AG04449 (cell line): ENCODE data around the gene SENP3.
"Not testable (repeated sequence)": the region's sequence is repeated elsewhere in the genome, so short reads cannot be mapped to it uniquely, and the experiment has no call there.

Source experiments
- CTCF ChIA-PET: fragments of 350-600 bp; formaldehyde crosslinking; extraction: SDS; loops from one replicate; lab custom pipeline; 2021; ENCODE audit warnings: antibody characterized with exemption; lab: Yijun Ruan, JAX
- POLR2A ChIA-PET: fragments of 400-600, 350-600 bp; formaldehyde crosslinking; extraction: SDS; loops from one replicate; lab custom pipeline; 2020; ENCODE audit warnings: antibody characterized with exemption, inconsistent platforms; lab: Yijun Ruan, JAX
- DNase-seq: peaks from one replicate; pipeline ENCODE4 v3.0.0-alpha.2; 2010; ENCODE audit warnings: low read depth, low spot score
- H3K4me3 ChIP-seq: 2 replicates; pipeline ENCODE4 v1.5.1; 2011; ENCODE audit warnings: low read depth, mild to moderate bottlenecking, control low read depth, low read length
- CTCF ChIP-seq: IDR thresholded peaks from one replicate; pipeline ENCODE4 v1.5.1; 2011; ENCODE audit warnings: mild to moderate bottlenecking, moderate library complexity, low read length, control low read depth, inconsistent platforms; ENCODE audit not compliant: insufficient read depth; ENCODE audit errors: missing control alignments

Gene SENP3

GRCh38 chr17:7591596-7591995, 29.9 kb downstream of the SENP3 start:
- POLR2A ChIA-PET, result interaction anchor here (1.1 to 1.3 kb wide), 2 partner anchors 8 to 15 kb away, joined by 3 to 4 read pairs; partner anchors contain the start of gene MPDU1
- CTCF ChIA-PET, result interaction anchor here (3.6 to 4.5 kb wide), 2 partner anchors 20 to 96 kb away, joined by 48 to 61 read pairs; partner anchors contain the start of genes FXR2, TP53 and WRAP53
- no peak overlapping the region for H3K4me3 ChIP-seq
- DNase-seq, result no peak
- no peak for TF ChIP-seq CTCF

GRCh38 chr17:7592422-7593021, 30.8 kb downstream of the SENP3 start:
- ChIA-PET POLR2A (interaction anchor here (1.1 to 1.3 kb wide), 2 partner anchors 9 to 16 kb away, joined by 3 to 4 read pairs; partner anchors contain the start of gene MPDU1), CTCF (interaction anchor here (0.8 to 4.5 kb wide), 5 partner anchors 16 to 96 kb away, joined by 3 to 48 read pairs (median 5); partner anchors contain the start of genes SENP3, TP53 and WRAP53)
- TF ChIP-seq CTCF, result no peak
- DNase-seq, result no peak
- no peak overlapping the region for H3K4me3 ChIP-seq

- TF ChIP-seq CTCF, result no peak
- no peak overlapping the region for H3K4me3 ChIP-seq
- ChIA-PET CTCF (interaction anchor here (0.8 to 3.3 kb wide), 4 partner anchors 15 to 95 kb away, joined by 3 to 9 read pairs (median 4); partner anchors contain the start of genes SENP3, TP53 and WRAP53), POLR2A (interaction anchor here (0.5 kb wide), 1 partner anchor 110 kb away, joined by 3 read pairs; no protein-coding TSS in a partner anchor)
- DNase-seq, result no peak
Measured at GRCh38 chr17:7593296-7593695, 31.6 kb downstream of the SENP3 start.

- DNase-seq, POLR2A ChIA-PET, H3K4me3 ChIP-seq, CTCF ChIA-PET: not testable (repeated sequence)
Measured at GRCh38 chr17:7597561-7597960, 35.8 kb downstream of the SENP3 start.

- POLR2A ChIA-PET, result no interaction called here
- CTCF ChIA-PET, result interaction anchor here (1.7 to 2.3 kb wide), 2 partner anchors 8 to 17 kb away, joined by 9 to 14 read pairs; partner anchors contain the start of genes FXR2 and SOX15
- H3K4me3 ChIP-seq, result no peak overlapping the region
- no peak for DNase-seq
- no peak for TF ChIP-seq CTCF
Measured at GRCh38 chr17:7606280-7606679, 44.6 kb downstream of the SENP3 start.

- TF ChIP-seq CTCF, result no peak
- CTCF ChIA-PET, result interaction anchor here (0.6 to 8.1 kb wide), 8 partner anchors 10 to 700 kb away, joined by 3 to 61 read pairs (median 6); partner anchors contain the start of genes SHBG, SOX15, TP53 and WRAP53
- no peak overlapping the region for H3K4me3 ChIP-seq
- DNase-seq, result no peak
- POLR2A ChIA-PET, result no interaction called here
Measured at GRCh38 chr17:7610641-7611040, 48.9 kb downstream of the SENP3 start.
